ENCODE data around the gene CELF5.

- TF ChIP-seq CTCF (IDR thresholded peaks at IDR 0.05; ENCODE audit: low read length) (peak; percentile 65), EZH2 (IDR thresholded peaks at IDR 0.05; ENCODE audit: borderline replicate concordance, low read length) (no peak)
These were observed 100.0 kb downstream of the CELF5 start for GRCh38 chr19:3324405-3324856.
